ELR (cell line): ENCODE data around the gene THAP11.
"Not testable (repeated sequence)": the region's sequence is repeated elsewhere in the genome, so short reads cannot be mapped to it uniquely, and the experiment has no call there.

Experiments
- DNase-seq: peaks from one replicate; pipeline ENCODE4 v3.0.0-alpha.2; 2015; ENCODE audit warnings: low read depth

THAP11 gene

GRCh38 chr16:67862623-67863583 lies 20.8 kb downstream of the THAP11 start:
- DNase-seq: no peak

- DNase-seq: not testable (repeated sequence)
These were observed 21.9 kb downstream of the THAP11 start for GRCh38 chr16:67864044-67864443.

GRCh38 chr16:67864594-67864993 lies 22.5 kb downstream of the THAP11 start:
- no peak for DNase-seq

- DNase-seq: peak; percentile 72
These were observed 23.2 kb downstream of the THAP11 start for GRCh38 chr16:67865318-67865717.

- DNase-seq: no peak
These were observed 26.2 kb downstream of the THAP11 start for GRCh38 chr16:67868290-67868689.

- no peak for DNase-seq
These were observed 27.5 kb downstream of the THAP11 start for GRCh38 chr16:67869653-67870052.

GRCh38 chr16:67871256-67871655 lies 29.1 kb downstream of the THAP11 start:
- no peak for DNase-seq

GRCh38 chr16:67872131-67872630 lies 30.1 kb downstream of the THAP11 start:
- DNase-seq: no peak

GRCh38 chr16:67872631-67873434 lies 30.7 kb downstream of the THAP11 start, which contains the start of gene EDC4:
TSS of gene EDC4 (plus strand) at chr16:67873052. CDS start at chr16:67873262, 210 bp downstream.
- peak; percentile 90 for DNase-seq

GRCh38 chr16:67873435-67874370 lies 31.6 kb downstream of the THAP11 start:
- peak; percentile 40 for DNase-seq

- no peak for DNase-seq
These were observed 32.3 kb downstream of the THAP11 start for GRCh38 chr16:67874372-67874771.

- DNase-seq: no peak
These were observed 34.9 kb downstream of the THAP11 start for GRCh38 chr16:67877064-67877463.

GRCh38 chr16:67878232-67878631 lies 36.1 kb downstream of the THAP11 start:
- no peak for DNase-seq

GRCh38 chr16:67878846-67879245 lies 36.7 kb downstream of the THAP11 start:
- no peak for DNase-seq

- no peak for DNase-seq
These were observed 37.3 kb downstream of the THAP11 start for GRCh38 chr16:67879462-67879861.

GRCh38 chr16:67879936-67880335 lies 37.8 kb downstream of the THAP11 start:
- DNase-seq: no peak

- no peak for DNase-seq
These were observed 38.5 kb downstream of the THAP11 start for GRCh38 chr16:67880584-67880983.

- DNase-seq: no peak
These were observed 39.6 kb downstream of the THAP11 start for GRCh38 chr16:67881621-67882161.

- no peak for DNase-seq
These were observed 40.4 kb downstream of the THAP11 start for GRCh38 chr16:67882374-67883145.

GRCh38 chr16:67883146-67883871 lies 41.2 kb downstream of the THAP11 start:
- DNase-seq: no peak
